A204.1 (cell line): ENCODE measurements around the gene NHLRC4.

ENCODE experiments used
- FAIRE-seq: peaks from 2 replicates; lab custom pipeline; 2012; peaks lifted over from hg19 to GRCh38; lab: Jason Lieb, UNC

Gene NHLRC4

DNA sequence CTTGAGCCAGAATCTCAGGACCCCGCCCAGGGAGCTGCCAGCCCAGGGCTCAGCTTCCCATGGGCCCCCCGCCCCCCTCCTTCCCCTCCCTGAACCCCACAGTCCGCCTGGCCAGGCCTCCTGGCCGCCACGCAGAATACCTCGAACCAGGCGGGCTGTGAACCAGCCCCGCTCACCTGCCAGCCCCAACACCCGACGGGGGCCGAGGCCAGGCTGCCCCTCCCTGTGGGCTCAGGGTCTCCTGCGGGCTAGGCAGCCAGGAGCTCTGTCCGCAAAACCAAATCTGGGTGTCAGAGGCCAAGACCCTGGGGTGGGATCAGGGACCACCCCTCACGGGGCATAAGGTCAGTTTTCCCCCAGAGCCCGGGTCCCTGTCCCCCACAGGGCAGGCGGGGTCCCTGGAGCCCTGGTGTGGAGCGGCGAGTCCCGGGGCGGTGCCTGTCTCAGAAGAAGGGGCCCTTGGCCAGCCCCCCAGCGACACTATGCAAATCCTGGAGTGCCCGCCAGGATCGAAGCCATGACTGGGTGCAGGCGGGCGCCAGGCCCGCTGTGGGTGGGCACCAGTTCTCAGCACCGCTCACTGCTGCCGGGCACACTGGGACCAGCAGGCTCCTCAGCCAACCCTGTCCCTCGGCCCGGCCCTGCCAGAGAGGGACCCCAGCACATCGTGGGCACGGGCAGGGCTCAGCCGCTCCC is 13.1 kb upstream of the NHLRC4 start:
- FAIRE-seq, result no peak

GRCh38 chr16:554297-554621 is 12.5 kb upstream of the NHLRC4 start:
- FAIRE-seq, result no peak

DNA sequence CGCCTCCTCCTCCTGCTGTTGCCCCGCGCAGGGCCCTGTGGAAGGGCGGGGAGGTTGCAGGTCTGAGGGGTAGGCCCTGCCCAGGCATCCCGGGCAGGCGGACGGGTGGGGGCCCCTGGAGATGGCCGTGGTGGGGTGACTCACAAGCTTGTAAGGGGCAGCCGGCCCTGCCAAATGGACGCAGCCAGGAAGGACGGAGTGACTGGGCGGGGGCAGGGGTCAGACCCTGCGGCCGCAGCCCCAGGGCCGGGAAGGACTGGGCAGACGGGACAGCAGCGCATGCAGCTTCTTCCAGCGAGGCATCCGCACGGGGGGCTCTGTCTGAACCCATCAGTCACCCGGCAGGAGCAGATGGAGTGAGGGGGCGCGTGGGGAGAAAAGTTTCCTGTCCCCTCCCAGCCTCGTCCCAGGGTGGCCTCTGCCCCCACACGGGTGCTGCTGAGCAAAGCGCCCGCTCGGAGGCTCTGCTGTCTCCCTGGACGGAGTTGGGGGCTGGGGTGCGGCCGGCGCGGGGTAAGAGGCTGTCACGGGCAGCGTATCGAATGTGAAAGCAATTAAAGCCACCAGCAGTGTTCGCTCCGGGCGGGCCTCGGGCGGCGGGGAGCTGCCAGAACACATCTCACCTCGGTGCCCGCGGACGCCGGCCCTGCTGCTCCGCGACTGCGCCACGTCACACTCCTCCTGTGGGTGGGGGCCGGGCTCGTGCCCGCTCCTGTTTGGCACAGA is 12.0 kb upstream of the NHLRC4 start:
- no peak for FAIRE-seq

GRCh38 chr16:555528-556473 is 11.0 kb upstream of the NHLRC4 start:
- FAIRE-seq, result no peak

DNA sequence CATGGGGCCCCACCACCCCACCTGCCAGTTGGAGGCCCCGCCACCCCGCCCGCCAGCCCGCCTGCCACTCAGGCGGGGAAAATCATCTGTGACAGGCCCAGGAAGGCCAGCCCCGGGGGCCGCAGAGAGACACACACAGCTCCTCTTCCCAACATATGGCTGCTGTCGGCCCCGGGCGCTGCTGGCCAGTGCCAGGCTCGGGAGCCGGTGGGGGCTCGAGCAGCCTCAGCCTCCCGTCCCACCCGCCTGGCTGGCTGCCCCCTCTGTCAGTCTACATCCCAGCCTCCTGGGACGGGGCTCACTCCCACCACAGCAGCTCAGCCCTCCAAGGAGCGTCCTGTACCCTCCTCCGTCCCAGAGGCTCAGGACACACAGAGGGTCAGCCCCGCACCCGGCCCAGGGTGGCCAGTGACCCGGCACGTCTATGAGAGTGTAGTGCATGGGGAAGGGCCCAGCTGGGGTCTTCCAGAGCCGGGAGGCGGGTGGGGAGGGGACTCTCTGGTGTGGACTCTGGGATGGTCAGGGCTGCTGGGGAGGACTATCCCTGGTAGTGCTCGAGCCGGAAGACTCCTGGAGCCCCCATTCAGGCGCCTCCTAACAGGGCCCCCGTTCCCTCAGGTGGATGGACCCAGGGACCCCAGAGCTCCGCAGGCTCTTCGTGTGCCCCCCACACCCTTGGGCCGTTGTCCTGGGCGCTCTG is 10.2 kb upstream of the NHLRC4 start:
- FAIRE-seq, result no peak

DNA sequence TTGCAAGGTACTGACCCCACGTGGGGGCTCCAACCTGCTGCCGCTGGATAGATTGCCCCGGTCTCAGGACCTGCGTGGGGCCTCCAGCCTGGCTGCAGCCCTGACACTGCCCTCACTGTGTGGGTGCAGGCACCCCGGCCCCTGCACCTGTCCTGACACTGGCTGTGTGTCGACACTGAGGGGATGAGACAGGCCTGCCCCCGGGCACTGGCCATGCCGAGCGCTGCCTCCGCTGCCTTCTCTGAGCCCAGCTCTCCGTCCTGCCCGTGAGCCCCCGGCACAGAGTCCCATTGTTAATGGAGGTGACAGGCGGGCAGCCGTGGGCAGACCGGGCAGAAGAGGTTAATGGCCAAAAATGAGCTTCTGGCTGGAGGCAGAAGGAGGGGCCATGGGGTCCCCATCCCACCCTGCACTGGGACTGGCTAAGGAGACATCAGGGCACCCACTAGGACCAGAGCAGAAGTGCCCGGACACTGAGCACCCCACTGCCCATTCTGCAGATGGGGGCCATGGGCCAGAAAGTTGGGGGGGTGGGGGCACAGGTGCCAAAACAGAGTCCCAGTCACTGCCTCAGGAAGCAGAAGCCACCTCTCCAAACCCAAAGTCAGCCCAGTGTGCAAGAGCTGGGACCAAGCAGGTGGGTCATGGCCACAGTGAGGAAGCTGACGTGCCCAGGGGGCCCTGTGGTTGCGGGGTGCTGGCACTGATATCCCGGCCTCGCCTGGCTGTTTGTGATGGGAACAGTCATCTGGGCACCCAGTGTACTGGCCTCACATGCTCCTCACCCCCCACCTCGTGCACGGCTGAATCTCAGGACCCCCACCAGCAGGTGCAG is 9.1 kb upstream of the NHLRC4 start:
- FAIRE-seq, result no peak

GRCh38 chr16:558298-559020 is 8.3 kb upstream of the NHLRC4 start:
- no peak for FAIRE-seq

DNA sequence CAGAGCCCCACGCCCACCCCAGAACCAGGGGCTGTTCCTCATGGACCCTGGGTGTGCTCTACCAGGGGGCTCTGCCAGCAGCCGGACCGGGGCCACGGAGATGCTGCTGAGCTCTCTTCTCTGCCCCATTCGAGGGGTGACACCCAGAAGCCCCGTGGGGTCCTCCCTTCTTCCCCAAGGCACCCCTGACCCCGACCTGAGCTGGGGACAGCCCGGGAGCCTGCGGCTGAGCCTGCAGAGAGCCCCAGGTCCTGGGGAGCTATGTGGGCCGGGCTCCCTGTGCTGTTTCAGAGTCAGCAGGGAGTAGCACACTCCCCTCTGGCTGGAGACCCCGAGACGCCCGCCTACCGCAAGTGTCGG is 7.8 kb upstream of the NHLRC4 start:
- no peak for FAIRE-seq

DNA sequence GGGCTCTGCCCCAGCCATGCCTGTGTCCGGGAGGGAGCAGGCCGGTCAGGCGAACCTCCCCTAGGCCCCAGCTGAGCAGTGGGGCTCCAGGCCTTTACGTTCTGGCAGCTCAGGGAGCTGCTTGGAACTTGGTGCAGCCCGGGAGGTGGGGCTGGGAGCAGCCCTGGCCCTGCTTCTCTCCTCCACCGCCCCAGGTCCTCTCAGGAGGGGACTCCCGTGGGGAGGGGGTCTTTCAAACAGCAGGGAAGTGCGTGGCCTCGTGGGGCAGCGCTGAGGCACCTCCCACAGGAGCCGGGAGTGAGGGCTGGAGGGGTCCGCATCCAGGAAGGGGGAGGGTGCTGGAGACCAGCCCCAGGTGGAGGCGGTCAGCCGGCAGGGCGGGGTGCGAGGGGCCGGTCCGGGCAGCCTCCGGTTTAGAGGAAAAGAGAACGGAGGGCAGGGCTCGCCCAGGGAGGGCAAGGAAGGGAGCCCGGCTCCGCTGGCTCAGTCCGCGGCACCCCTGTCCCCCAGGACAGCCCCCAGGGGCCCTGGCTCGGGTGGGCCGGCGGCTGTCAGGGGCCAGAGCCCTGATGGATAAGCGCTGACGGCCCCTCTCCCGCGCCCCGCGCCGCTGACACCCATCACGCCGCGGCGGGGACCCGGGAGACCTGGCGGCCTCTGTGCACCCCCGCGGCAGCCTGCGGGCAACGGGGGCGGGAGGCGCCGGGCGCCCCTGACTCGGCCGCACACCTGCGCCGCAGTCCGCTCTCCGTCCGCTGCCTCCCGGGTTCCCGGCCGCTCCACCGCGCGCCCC is 7.2 kb upstream of the NHLRC4 start:
- no peak for FAIRE-seq

DNA sequence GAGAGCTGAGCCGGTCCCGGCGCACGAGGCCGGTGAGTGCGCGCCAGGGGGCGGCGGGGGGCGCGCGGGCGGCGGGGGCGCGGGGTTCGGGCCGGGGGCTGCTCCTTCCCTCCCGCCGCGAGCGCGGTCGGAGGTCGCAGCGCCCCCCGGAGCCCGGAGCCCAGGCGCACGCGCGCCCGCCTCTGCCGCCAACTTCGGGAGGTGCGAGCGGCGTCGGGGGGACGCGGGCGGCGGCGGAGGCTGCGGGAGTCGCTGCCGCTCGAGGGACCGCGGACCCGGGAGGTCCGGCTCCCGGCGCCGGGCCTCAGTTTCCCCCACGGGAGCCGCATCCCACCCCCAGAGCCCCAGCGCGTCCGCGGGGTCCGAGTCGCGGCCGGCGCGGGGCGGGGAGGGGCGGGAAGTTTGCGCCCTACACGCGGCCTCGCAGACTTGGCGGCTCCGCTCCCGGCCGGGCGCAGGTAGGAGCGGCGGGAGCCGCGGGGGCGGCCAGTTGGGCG is 6.6 kb upstream of the NHLRC4 start, which contains the start of gene PRR35:
Gene PRR35, plus strand, starts transcription at position 191 of the 497 bp plus-strand sequence. CDS start 2,901 bp downstream, outside the sequence.
- no peak for FAIRE-seq

DNA sequence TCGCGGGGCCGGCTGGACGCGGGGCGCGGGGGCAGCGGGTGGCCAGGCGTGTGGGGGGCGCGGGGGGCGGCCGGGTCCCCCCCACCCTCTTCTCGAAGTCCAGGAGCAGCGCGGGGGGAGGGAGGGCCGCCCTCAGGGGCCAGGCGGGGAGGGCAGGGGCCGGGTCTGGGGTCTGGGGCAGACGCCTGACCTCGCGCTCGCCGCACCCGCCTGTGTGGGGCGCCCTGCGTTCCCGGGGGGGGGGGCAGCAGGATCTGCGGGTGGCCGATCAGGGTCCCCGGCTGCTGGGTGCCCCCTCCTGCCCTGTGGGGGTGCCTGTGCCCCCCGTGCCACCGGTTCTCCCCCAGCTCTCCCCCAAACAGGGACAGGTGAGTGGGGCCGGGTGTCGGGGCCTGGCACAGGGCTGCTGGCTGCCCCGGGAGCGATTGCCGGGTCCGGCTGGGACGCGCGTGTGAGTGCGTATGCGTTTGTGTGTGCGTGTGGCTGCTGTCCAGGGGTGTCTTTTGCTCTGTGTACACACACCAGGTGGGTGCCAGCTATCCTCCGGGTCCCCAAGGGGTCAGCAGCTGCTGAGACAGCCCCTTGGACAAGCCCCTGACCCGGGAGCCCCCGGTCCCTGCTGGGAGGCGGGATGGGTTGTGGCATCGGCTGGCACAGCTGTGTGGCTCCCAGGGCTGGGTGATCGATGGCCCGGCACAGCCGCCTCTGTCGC is 5.9 kb upstream of the NHLRC4 start:
- FAIRE-seq, result no peak

DNA sequence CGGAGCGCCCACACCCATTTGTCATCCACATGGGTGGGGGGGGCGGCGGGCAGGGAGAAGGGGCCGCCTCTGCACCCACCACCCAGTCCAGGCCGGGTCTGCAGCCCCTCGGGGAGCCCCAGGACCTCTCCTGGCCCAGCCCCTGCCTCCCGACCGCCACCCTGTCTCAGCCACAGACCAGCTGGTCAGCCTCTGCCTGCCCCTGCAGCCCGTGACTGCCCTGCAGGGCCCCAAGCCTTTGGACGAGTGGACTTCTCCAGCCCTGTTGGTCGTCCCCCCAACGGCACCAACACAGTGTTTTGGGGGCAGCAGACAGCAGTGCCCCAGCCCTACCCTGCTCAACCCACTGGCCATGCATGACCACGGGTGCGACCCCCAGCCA is 5.4 kb upstream of the NHLRC4 start:
- no peak for FAIRE-seq

GRCh38 chr16:561957-562938 is 4.6 kb upstream of the NHLRC4 start:
- FAIRE-seq, result no peak

DNA sequence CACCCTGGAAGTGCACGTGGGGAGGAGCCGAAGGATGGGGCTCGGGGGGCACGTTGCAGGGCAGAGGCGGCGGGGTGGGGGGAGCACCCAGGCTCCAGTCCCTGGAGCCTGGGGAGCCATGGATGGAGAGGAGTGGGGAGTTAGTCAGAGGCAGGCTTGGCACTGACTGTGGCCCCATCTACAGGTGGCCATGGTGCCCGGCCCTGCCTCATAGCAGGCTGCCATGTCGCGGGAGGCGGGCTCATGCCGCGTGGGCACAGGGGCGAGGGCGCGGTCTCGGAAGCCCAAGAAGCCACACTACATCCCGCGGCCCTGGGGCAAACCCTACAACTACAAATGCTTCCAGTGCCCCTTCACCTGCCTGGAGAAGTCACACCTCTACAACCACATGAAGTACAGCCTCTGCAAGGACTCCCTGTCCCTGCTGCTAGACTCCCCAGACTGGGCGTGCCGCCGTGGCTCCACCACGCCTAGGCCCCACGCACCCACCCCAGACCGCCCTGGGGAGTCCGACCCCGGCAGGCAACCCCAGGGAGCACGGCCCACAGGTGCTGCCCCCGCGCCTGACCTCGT is 3.6 kb upstream of the NHLRC4 start:
- FAIRE-seq, result no peak

- FAIRE-seq, result no peak
Measured at GRCh38 chr16:564690-565418, 2.0 kb upstream of the NHLRC4 start.

DNA sequence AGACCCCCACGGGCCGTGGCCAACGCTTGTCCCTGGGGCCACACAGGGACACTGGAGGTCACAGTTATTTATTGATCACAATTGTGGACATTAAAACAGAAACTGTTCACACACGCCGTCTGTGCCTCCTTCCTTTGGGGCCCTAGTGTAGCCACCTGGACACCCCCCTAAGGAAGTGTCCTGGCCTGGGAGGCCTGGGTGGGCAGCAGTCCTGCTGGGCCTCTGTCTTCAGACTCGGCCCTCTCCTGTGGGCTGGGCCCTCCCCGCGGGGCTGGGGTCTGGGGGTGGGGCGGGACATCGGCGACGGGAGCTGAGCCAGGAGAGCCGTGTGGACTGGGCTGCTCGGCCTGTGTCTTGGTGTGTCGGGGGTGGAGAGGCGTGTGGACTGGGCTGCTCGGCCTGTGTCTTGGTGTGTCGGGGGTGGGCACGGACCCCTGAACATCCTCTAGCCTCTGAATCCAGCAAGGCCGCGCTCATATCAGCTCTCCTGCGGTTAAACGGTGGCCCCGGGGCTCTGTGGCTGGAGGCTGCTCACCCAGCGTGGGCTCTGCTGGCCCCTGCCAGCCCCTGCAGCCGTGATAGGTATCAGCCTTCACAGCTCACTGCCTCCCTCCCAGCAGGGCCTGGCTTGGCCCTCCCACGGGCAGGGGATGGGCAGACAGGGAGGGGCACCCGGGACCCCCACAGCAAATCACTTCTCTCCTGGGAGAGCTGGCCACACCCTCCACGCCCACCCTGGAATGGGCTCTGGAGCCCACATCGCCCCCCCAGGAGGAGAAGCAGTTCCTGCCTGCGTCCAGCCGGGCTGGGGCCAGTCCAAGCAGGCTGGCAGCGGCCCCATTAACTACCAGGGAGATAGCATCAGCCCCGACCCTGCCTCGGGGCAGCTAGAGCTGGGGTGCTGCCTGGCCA is 1.1 kb upstream of the NHLRC4 start:
- FAIRE-seq, result no peak
